Psoas muscle (tissue), 8 donors: ENCODE measurements around the gene SORBS1. TPM values are rescaled to one million over a fixed set of nuclear protein-coding genes. Genes with fewer than 3 reads are reported as not detected.

ENCODE experiments used
- ATAC-seq, 4 donors: fragments of 200-7000 bp; cut with Tn5 transposase; one replicate each; pipeline ENCODE4 v1.9.1; 2020; ENCODE audit warnings: moderate library complexity in 3 of 4, mild to moderate bottlenecking in 2 of 4
- DNase-seq, 2 donors: peaks; one replicate each; pipeline ENCODE4 v3.0.0-alpha.2; 2020
- H3K27ac ChIP-seq: fragments of 200-600 bp; one replicate; pipeline ENCODE4 v1.8.0; 2022
- H3K27me3 ChIP-seq, 3 donors: fragments of 200-600 bp in 1 of 3; one replicate each; pipeline versions ENCODE4 v1.6.1 to v1.8.0; 2013 to 2022; ENCODE audit warnings: low read length in 2 of 3, mild to moderate bottlenecking in 2 of 3, moderate library complexity in 1 of 3; ENCODE audit not compliant: insufficient read depth in 3 of 3
- H3K36me3 ChIP-seq, 2 donors: fragments of 200-600 bp in 1 of 2; one replicate each; pipeline versions ENCODE4 v1.6.1 to v1.8.0; 2013 to 2022; ENCODE audit warnings: low read depth in 1 of 2, mild to moderate bottlenecking in 1 of 2, moderate library complexity in 1 of 2; ENCODE audit not compliant: insufficient read depth in 1 of 2
- H3K4me1 ChIP-seq: fragments of 200-600 bp; one replicate; pipeline ENCODE4 v1.8.0; 2022
- H3K4me3 ChIP-seq: fragments of 200-600 bp; one replicate; pipeline ENCODE4 v1.8.0; 2022; ENCODE audit warnings: mild to moderate bottlenecking
- H3K9me3 ChIP-seq: fragments of 200-600 bp; one replicate; pipeline ENCODE4 v1.8.0; 2022
- WGBS, 3 donors: extraction: QIAGEN DNeasy Blood & Tissue Kit; methylation state at CpG; one replicate each; pipeline versions ENCODE4 v1.1.6 to v1.1.7; 2013; 5-methylcytosine and 5-hydroxymethylcytosine counted together
- intact Hi-C, 2 donors: fragments of 100-400 bp; cut with DNase I; formaldehyde crosslinking; loops; one replicate each; pipeline versions ENCODE4 v1.11.0 to v1.14.2; 2022
- polyA plus RNA-seq, 3 donors: library from polyadenylated mRNA; stranded (reverse); fragments of 200-250 nt; gene quantifications; one replicate each; pipeline ENCODE4 v1.2.3, GENCODE V29; 2013
- total RNA-seq, 4 donors: library from RNA; stranded (reverse); fragmentation: NEBNext Ultra II Directional in 2 of 4; extraction: Animal tissue kit (Norgen Biotek cat#: 25700) in 2 of 4; gene quantifications; one replicate each; pipeline versions ENCODE4 v1.2.1 to v1.2.4, GENCODE V29; 2021 to 2023
- TF ChIP-seq, protein P1 (sequence below): fragments of 200-600 bp; IDR thresholded peaks from one replicate; pipeline ENCODE4 v1.8.0; 2022; ENCODE audit warnings: antibody characterized with exemption
- donor health status: healthy with polysubstance abuse.
- donor health status: DM: no; HTN: no; CAD: no; lungs with moderate emphysema.
- donor health status: Bipolar disorder and iron deficiency.
- donor health status: healthy.
- donor health status: DM: yes; HTN: yes; CAD: no.
- donor health status: DM: no; HTN: no; CAD: no.
- donor health status: DM: no; HTN: no; CAD: no.
- donor health status: DM: yes; HTN: yes; CAD: no.

Gene SORBS1
- total and polyA plus RNA-seq, 7 donors, result 17.3 to 306 (median 145) TPM

DNA sequence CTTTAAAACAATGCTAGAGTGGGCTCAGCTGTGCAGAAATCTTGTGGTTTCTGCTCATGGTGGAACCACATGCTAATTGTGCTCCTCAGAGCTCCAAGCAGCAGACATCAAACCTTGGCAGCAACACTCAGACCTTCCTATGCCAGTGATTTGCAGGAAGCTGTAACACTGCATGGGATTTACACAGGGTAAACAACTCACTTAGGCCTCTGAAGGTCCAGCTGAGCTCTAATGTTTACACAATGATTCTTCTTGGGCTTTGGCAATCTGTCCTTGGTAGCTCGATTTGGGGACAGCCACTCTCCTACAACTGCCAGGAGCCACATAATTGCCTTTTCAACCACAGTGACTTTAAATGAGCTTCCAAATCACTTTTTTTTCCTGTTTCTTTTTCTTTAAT is 172.6 kb downstream of the SORBS1 start:
- TF ChIP-seq, protein P1, sequence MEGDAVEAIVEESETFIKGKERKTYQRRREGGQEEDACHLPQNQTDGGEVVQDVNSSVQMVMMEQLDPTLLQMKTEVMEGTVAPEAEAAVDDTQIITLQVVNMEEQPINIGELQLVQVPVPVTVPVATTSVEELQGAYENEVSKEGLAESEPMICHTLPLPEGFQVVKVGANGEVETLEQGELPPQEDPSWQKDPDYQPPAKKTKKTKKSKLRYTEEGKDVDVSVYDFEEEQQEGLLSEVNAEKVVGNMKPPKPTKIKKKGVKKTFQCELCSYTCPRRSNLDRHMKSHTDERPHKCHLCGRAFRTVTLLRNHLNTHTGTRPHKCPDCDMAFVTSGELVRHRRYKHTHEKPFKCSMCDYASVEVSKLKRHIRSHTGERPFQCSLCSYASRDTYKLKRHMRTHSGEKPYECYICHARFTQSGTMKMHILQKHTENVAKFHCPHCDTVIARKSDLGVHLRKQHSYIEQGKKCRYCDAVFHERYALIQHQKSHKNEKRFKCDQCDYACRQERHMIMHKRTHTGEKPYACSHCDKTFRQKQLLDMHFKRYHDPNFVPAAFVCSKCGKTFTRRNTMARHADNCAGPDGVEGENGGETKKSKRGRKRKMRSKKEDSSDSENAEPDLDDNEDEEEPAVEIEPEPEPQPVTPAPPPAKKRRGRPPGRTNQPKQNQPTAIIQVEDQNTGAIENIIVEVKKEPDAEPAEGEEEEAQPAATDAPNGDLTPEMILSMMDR, result no peak
- Histone ChIP-seq H3K36me3 (peaks cover 8 to 79% of the 10 kb centered on the region in 2 donors), H3K4me1 (peaks cover 12% of the 10 kb centered on the region), H3K27ac (peak overlapping the region; percentile 13), H3K27me3 (no peaks in the 10 kb centered on the region), H3K4me3 (no peak overlapping the region), H3K9me3 (no peaks in the 10 kb centered on the region)
- no peak for DNase-seq
- 4 to 19% (median 7%) methylated on average over 1 of the region's 1 CpG for WGBS, 3 donors
- intact Hi-C loops, result loop anchor here in 1 of 2 donors (5.0 kb wide), 1 partner anchor 34 kb away; no protein-coding TSS in a partner anchor
- peak; percentile 36 to 74 (median 46) for ATAC-seq

DNA sequence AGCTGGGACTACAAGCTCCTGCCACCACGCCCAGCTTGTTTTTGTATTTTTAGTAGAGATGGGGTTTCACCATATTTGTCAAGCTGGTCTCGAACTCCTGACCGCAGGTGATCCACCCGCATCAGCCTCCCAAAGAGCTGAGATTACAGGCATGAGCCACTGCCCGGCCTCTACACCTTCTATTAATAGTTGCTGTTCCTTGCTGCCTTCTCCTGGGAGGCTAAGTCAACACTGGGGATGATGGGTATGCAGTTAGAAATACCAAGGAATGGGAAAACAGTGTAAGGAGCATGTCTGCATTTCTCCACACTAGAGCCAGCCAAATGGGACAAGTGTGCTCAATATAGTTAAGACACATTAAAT is 173.1 kb downstream of the SORBS1 start:
- intact Hi-C loops, result loop anchor here in 1 of 2 donors (5.0 kb wide), 1 partner anchor 34 kb away; no protein-coding TSS in a partner anchor
- no peaks in the 10 kb centered on the region for H3K9me3 ChIP-seq
- ATAC-seq (peak in 1 of 4 donors; percentile 24), DNase-seq (no peak)
- TF ChIP-seq, protein P1, result no peak
- peaks cover 9 to 79% of the 10 kb centered on the region in 2 donors for H3K36me3 ChIP-seq
- no peak overlapping the region for H3K4me3 ChIP-seq
- no peaks in the 10 kb centered on the region for H3K27me3 ChIP-seq
- peaks cover 11% of the 10 kb centered on the region for H3K4me1 ChIP-seq
- H3K27ac ChIP-seq, result peak overlapping the region; percentile 13
- WGBS, 3 donors, result 72 to 89% (median 84%) methylated on average over 5 of the region's 5 CpGs

DNA sequence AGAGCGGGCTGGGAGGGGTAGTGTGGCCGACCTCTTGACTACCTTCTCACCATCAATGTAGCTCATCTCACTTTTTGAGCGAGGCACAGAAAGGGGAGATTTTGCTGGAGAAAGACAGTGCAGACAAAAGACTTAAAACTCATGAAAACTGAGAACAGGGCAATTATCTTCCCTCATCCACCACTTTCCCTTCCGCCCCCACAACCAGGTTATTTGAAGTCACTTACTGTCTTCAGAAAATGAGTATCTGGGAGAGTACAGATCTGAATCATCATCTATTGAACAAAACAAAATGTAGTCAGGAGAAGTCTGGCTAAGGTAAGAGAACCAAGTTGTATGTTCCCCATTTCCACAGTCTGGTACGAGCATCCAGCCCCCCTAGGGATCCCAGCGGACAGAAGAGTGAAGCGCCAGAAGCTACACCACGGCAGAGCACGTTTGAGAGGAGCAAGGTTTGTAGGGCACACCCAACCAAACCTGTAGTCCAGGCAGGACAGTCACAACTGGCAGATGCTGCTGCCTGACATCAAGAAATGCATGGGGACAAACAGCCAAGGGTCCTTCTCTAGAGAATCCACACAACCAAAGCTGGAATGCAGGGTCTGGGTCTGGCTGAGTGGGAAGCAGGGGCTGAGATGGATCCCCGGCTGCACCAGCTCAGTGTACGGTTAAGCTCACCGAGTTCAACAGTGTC is 177.0 kb downstream of the SORBS1 start:
- DNase-seq, result no peak
- ATAC-seq, result no peak
- H3K4me3 ChIP-seq, result no peak overlapping the region
- no peaks in the 10 kb centered on the region for H3K27me3 ChIP-seq
- H3K36me3 ChIP-seq, result peaks cover 11 to 87% of the 10 kb centered on the region in 2 donors
- no peak overlapping the region for H3K27ac ChIP-seq
- H3K4me1 ChIP-seq, result peaks cover 5% of the 10 kb centered on the region
- TF ChIP-seq, protein P1, result no peak
- H3K9me3 ChIP-seq, result no peaks in the 10 kb centered on the region
- intact Hi-C loops, result no loop called here
- WGBS, 3 donors, result 89 to 92% (median 91%) methylated on average over 12 of the region's 12 CpGs

DNA sequence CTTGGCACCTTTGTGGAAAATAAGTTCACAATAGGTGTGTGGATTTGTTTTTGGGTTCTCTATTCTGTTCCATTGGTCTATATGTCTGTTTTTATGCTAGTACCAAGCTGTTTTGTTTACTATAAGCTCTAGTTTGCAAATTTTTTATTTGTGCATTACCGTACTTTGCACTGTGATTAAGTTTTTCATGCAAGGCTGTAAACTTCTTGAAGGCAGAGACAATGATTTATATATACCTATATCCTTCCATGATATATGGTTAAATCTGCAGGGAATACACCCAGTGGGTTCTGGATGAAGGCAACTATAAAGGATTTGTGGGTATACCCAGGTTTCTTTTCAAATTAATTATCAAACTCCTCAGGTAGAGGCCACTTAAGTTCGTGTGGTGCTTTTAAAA is 178.6 kb downstream of the SORBS1 start:
- Histone ChIP-seq H3K27me3 (no peaks in the 10 kb centered on the region), H3K9me3 (no peaks in the 10 kb centered on the region), H3K4me1 (no peaks in the 10 kb centered on the region), H3K36me3 (peaks cover 15 to 95% of the 10 kb centered on the region in 2 donors), H3K27ac (no peak overlapping the region), H3K4me3 (no peak overlapping the region)
- TF ChIP-seq, protein P1, result no peak
- ATAC-seq, result no peak
- 83 to 89% (median 84%) methylated on average over 2 of the region's 2 CpGs for WGBS, 3 donors
- no peak for DNase-seq
- intact Hi-C loops, result no loop called here

DNA sequence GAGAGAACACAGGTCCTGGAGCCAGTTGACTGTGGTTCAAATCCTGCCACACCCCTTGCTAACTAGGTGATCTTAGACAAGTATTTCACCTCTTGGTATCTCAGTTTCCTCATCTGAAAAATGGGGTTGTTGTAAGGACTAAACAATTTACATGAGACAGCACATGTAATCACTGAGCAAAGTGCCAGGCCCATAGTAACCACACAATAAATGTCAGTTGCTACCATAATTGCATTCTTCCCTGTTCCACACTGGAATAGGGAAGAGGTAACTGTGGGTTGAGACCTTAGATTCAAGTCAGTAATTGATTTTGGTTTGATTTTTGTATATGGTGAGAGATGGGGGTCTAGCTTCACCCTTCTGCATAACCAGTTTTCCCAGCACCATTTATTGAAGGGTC is 179.0 kb downstream of the SORBS1 start:
- intact Hi-C loops, result no loop called here

More for the DNA sequence above, 179.0 kb downstream of the SORBS1 start:
- no peak overlapping the region for H3K27ac ChIP-seq
- ATAC-seq, result peak in 1 of 4 donors; percentile 18
- no peaks in the 10 kb centered on the region for H3K9me3 ChIP-seq
- H3K4me3 ChIP-seq, result no peak overlapping the region
- H3K27me3 ChIP-seq, result no peaks in the 10 kb centered on the region
- DNase-seq, result no peak
- H3K36me3 ChIP-seq, result peaks cover 15 to 94% of the 10 kb centered on the region in 2 donors
- TF ChIP-seq, protein P1, result no peak
- no peaks in the 10 kb centered on the region for H3K4me1 ChIP-seq
